ENCODE data around the gene EEF1A2.

The EEF1A2 gene

DNA sequence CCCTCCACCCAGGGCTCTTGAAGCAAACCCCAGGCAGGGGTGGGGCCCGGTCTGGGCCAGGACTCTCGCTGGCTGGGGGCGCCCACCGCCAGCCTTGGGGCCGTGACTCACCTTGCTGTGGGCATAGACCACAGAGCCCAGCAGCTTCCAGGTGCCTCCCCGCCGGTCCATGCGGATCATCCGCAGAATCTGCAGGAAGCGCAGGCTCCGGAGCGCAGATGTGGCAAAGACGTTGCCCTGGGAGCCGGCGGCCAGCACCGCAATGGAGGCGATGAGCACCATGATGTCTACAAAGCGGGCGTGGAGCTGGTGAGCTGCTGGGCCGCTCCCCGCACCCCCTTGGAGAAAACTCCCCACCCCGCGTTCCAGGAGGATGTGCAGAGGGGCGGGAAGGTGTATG lies 54.3 kb downstream of the EEF1A2 start:
- Histone ChIP-seq H3K27ac (ENCODE audit: low read length) (no peak overlapping the region), H3K27me3 (ENCODE audit: low read depth, low read length) (no peaks in the 10 kb centered on the region), H3K79me2 (ENCODE audit: low read length) (no peaks in the 10 kb centered on the region), H3K9me3 (ENCODE audit: insufficient read depth, low read length) (no peaks in the 10 kb centered on the region), H4K20me1 (ENCODE audit: insufficient read depth, low read length) (no peaks in the 10 kb centered on the region), H3K4me1 (ENCODE audit: low read length) (no peaks in the 10 kb centered on the region), H3K36me3 (replicated peaks; ENCODE audit: low read depth, low read length) (no peaks in the 10 kb centered on the region), H3K9ac (ENCODE audit: low read length) (no peak overlapping the region), H3K4me2 (ENCODE audit: low read length) (no peak overlapping the region), H3K4me3 (ENCODE audit: low read length) (no peak overlapping the region), H2AFZ (ENCODE audit: low read depth, low read length) (no peak overlapping the region)
- TF ChIP-seq, protein P1, sequence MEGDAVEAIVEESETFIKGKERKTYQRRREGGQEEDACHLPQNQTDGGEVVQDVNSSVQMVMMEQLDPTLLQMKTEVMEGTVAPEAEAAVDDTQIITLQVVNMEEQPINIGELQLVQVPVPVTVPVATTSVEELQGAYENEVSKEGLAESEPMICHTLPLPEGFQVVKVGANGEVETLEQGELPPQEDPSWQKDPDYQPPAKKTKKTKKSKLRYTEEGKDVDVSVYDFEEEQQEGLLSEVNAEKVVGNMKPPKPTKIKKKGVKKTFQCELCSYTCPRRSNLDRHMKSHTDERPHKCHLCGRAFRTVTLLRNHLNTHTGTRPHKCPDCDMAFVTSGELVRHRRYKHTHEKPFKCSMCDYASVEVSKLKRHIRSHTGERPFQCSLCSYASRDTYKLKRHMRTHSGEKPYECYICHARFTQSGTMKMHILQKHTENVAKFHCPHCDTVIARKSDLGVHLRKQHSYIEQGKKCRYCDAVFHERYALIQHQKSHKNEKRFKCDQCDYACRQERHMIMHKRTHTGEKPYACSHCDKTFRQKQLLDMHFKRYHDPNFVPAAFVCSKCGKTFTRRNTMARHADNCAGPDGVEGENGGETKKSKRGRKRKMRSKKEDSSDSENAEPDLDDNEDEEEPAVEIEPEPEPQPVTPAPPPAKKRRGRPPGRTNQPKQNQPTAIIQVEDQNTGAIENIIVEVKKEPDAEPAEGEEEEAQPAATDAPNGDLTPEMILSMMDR (IDR thresholded peaks at IDR 0.05; ENCODE audit: low read depth, low read length), result no peak
- TF ChIP-seq EZH2phosphoT487 (IDR thresholded peaks at IDR 0.05; ENCODE audit: low read depth), result no peak

DNA sequence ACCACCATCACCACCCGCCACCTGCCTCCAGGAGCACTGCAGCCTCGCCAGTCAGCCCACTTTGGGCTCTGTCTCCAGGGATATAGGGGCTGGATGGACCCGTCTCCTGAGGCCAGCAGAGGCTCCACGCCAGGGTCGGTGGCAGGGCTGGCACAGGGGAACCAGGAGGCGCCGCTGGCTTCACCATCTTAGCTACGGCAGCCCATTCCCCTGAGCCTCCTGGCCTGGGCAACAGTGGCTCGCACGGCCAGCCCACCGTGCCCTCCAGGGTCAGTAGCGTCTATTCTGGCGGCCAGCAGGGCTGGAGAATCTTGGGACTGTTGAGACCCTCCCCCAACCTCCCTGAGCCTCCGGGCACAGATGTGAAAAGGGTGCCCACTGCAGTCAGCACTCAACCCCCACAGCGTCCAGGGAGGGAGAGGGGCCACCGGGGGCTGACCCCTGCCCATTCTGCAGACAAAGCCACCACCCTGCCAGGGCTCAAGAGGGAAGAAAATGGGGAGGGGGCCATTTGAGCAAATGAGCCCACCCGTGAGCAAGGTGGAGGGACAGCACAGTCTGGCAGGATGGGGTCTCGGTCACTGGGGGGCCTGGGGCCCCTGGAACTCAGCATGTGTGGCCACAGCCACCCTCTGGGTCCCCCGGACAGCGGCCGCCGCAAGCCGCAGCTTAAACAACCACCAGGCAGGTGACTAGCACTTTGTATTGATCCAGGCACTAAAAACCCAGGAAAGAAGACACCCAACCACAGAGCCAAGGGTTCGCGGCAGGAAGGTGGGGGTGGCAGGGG lies 55.1 kb downstream of the EEF1A2 start:
- Histone ChIP-seq H2AFZ (ENCODE audit: low read depth, low read length) (no peak overlapping the region), H4K20me1 (ENCODE audit: insufficient read depth, low read length) (no peaks in the 10 kb centered on the region), H3K27me3 (ENCODE audit: low read depth, low read length) (no peaks in the 10 kb centered on the region), H3K4me3 (ENCODE audit: low read length) (no peak overlapping the region), H3K9ac (ENCODE audit: low read length) (no peak overlapping the region), H3K79me2 (ENCODE audit: low read length) (no peaks in the 10 kb centered on the region), H3K4me2 (ENCODE audit: low read length) (no peak overlapping the region), H3K9me3 (ENCODE audit: insufficient read depth, low read length) (no peaks in the 10 kb centered on the region), H3K4me1 (ENCODE audit: low read length) (no peaks in the 10 kb centered on the region), H3K27ac (ENCODE audit: low read length) (no peak overlapping the region), H3K36me3 (replicated peaks; ENCODE audit: low read depth, low read length) (no peaks in the 10 kb centered on the region)
- no peak for TF ChIP-seq EZH2phosphoT487 (IDR thresholded peaks at IDR 0.05; ENCODE audit: low read depth)
- TF ChIP-seq, protein P1 (IDR thresholded peaks at IDR 0.05; ENCODE audit: low read depth, low read length), result no peak

DNA sequence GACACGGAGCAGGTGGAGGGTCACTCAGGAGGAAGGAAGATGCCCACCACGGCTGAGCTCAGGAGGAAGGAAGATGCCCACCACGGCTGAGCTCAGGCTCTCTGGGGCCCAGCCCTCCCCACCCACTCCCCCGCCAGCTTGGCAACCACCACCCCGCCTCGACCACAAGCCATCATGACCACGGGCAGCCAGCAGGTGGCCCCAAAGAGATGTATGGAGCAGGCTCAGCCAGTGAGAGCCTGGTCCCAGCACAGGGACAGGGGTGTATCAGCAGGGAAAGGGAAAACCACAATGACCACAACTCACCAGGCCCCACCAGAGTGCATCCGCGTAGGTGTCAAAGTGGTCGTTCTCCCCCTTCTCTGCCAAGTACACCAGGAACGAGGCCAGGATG lies 56.8 kb downstream of the EEF1A2 start:
- H4K20me1 ChIP-seq (ENCODE audit: insufficient read depth, low read length), result no peaks in the 10 kb centered on the region
- no peak for TF ChIP-seq EZH2phosphoT487 (IDR thresholded peaks at IDR 0.05; ENCODE audit: low read depth)
- TF ChIP-seq, protein P1 (IDR thresholded peaks at IDR 0.05; ENCODE audit: low read depth, low read length), result peak; percentile 27
- H3K79me2 ChIP-seq (ENCODE audit: low read length), result no peaks in the 10 kb centered on the region
- H3K4me3 ChIP-seq (ENCODE audit: low read length), result no peak overlapping the region
- H3K36me3 ChIP-seq (replicated peaks; ENCODE audit: low read depth, low read length), result no peaks in the 10 kb centered on the region
- no peaks in the 10 kb centered on the region for H3K9me3 ChIP-seq (ENCODE audit: insufficient read depth, low read length)
- H2AFZ ChIP-seq (ENCODE audit: low read depth, low read length), result no peak overlapping the region
- H3K27me3 ChIP-seq (ENCODE audit: low read depth, low read length), result no peaks in the 10 kb centered on the region
- H3K27ac ChIP-seq (ENCODE audit: low read length), result no peak overlapping the region
- no peak overlapping the region for H3K9ac ChIP-seq (ENCODE audit: low read length)
- no peak overlapping the region for H3K4me2 ChIP-seq (ENCODE audit: low read length)
- H3K4me1 ChIP-seq (ENCODE audit: low read length), result no peaks in the 10 kb centered on the region

DNA sequence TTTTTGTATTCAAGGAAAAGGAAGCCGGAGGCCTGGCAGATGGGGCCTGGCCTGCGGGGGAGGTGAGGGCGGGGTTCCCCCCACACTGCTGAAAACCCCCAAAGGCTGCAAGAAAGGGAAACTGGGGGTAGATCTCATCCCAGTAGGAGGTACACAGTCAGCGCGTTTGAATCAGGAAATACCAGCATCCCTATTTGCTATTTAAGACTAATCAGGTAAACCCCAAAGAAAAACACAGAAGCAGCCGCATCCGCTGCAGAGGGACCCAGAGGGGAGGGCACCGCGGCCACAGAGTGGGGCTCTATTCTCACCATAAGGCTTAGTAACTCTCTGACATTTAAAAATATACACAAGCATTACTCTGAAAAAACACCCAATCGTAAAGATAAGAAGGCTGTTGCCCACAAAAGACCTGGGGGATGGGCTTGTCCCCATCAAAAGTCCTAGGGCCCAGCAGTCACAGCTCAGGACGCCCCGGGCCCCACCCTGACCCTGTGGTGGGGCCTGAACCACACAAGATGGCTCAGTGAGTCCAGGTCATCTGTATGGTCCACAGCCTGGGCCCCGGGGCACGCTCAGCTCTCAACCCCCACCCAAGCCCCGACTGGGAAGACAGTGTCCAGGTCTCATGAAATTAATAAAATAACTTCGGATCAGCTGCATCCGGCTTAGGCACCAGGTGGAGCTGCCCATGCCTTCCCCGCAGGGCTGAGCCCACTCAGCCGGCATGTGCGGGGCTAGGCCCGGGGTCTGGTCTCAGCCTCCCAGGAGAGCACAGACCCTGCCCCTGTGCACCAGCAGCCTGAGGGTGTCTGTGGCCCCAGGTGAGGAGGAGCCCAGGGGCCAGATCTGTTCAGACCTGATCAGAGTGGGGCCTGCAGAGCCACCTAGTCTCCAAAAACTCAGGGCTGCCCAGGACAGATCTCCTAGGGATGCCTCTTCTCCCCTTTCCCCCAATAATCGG lies 57.5 kb downstream of the EEF1A2 start:
- TF ChIP-seq, protein P1 (IDR thresholded peaks at IDR 0.05; ENCODE audit: low read depth, low read length), result no peak
- TF ChIP-seq EZH2phosphoT487 (IDR thresholded peaks at IDR 0.05; ENCODE audit: low read depth), result no peak
- H3K4me2 ChIP-seq (ENCODE audit: low read length), result no peak overlapping the region
- no peaks in the 10 kb centered on the region for H4K20me1 ChIP-seq (ENCODE audit: insufficient read depth, low read length)
- H3K9me3 ChIP-seq (ENCODE audit: insufficient read depth, low read length), result no peaks in the 10 kb centered on the region
- no peak overlapping the region for H3K4me3 ChIP-seq (ENCODE audit: low read length)
- H2AFZ ChIP-seq (ENCODE audit: low read depth, low read length), result no peak overlapping the region
- no peaks in the 10 kb centered on the region for H3K79me2 ChIP-seq (ENCODE audit: low read length)
- no peak overlapping the region for H3K27ac ChIP-seq (ENCODE audit: low read length)
- H3K27me3 ChIP-seq (ENCODE audit: low read depth, low read length), result no peaks in the 10 kb centered on the region
- no peaks in the 10 kb centered on the region for H3K36me3 ChIP-seq (replicated peaks; ENCODE audit: low read depth, low read length)
- H3K4me1 ChIP-seq (ENCODE audit: low read length), result no peaks in the 10 kb centered on the region
- H3K9ac ChIP-seq (ENCODE audit: low read length), result no peak overlapping the region
